ENCODE measurements around the gene TENM3.

DNA sequence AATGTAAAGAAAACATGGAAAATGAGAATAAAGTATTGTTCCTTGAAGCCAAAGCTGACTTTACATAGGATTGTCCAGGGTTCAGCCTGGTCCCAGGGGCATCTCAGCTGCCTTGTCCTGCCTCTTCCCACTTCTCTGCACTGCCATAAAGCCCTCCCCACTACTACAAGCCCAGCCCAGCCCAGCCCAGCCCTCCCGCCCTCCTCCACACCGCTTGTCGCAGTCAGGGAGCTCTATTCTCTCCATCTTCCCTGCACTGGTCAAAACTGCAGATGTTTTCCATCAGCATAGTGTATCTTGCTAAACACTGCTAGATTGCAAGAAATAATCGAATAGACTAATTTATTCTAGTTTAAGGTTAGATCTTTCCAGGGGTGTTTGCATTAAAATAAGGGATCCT, 100.3 kb downstream of the TENM3 start:
- TF ChIP-seq, protein P1, sequence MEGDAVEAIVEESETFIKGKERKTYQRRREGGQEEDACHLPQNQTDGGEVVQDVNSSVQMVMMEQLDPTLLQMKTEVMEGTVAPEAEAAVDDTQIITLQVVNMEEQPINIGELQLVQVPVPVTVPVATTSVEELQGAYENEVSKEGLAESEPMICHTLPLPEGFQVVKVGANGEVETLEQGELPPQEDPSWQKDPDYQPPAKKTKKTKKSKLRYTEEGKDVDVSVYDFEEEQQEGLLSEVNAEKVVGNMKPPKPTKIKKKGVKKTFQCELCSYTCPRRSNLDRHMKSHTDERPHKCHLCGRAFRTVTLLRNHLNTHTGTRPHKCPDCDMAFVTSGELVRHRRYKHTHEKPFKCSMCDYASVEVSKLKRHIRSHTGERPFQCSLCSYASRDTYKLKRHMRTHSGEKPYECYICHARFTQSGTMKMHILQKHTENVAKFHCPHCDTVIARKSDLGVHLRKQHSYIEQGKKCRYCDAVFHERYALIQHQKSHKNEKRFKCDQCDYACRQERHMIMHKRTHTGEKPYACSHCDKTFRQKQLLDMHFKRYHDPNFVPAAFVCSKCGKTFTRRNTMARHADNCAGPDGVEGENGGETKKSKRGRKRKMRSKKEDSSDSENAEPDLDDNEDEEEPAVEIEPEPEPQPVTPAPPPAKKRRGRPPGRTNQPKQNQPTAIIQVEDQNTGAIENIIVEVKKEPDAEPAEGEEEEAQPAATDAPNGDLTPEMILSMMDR (IDR thresholded peaks at IDR 0.05): no peak
- TF ChIP-seq POLR2A (IDR thresholded peaks at IDR 0.05): no peak

Measured in adrenal gland (tissue), 5 donors.